Body of pancreas (tissue), 4 donors: Measurements from ENCODE around the gene RBMS3. TPM values are rescaled to one million over a fixed set of nuclear protein-coding genes. Genes with fewer than 3 reads are reported as not detected.
A peak's percentile ranks its signal among the peaks of the same experiment; 100 is the strongest.
"Not testable (repeated sequence)": the region's sequence is repeated elsewhere in the genome, so short reads cannot be mapped to it uniquely, and the experiment has no call there.

ENCODE experiments used
- ATAC-seq: fragments of 150-250 bp; one replicate; pipeline ENCODE4 v1.9.1; 2016
- DNase-seq, 4 donors: peaks; one replicate each; pipeline ENCODE4 v3.0.0-alpha.2; 2019
- H3K27ac ChIP-seq, 4 donors: fragments of 200-600 bp; sonication (generic); 1 replicate in 3 of 4; 2 replicates in 1 of 4; pipeline versions ENCODE4 v1.5.1 to v1.6.1; 2016 to 2019; ENCODE audit warnings: mild to moderate bottlenecking in 1 of 4, mixed read lengths in 1 of 4, moderate library complexity in 1 of 4
- H3K27me3 ChIP-seq, 2 donors: fragments of 200-600 bp; sonication (generic); one replicate each; pipeline ENCODE4 v1.6.0; 2016; ENCODE audit warnings: mild to moderate bottlenecking in 1 of 2
- H3K36me3 ChIP-seq, 2 donors: fragments of 200-600 bp; sonication (generic); replicated peaks in 1 of 2; 2 replicates each; pipeline ENCODE4 v1.5.1; 2016; ENCODE audit warnings: low read depth in 2 of 2; ENCODE audit not compliant: insufficient read depth in 1 of 2
- H3K4me1 ChIP-seq: fragments of 200-600 bp; sonication (generic); one replicate; pipeline ENCODE4 v1.6.0; 2016
- H3K4me3 ChIP-seq, 2 donors: fragments of 200-600 bp; sonication (generic); 1 replicate in 1 of 2; 2 replicates in 1 of 2; pipeline ENCODE4 v1.5.1; 2016 to 2019
- H3K9me3 ChIP-seq, 3 donors: fragments of 200-600 bp; sonication (generic); 1 replicate in 2 of 3; 2 replicates in 1 of 3; pipeline ENCODE4 v1.5.1; 2016
- CTCF ChIP-seq, 7 experiments: fragments of 450-650 bp in 4 of 7; fragments of 200-600 bp in 3 of 7; sonication (generic) in 3 of 7; IDR thresholded peaks; one replicate each; pipeline ENCODE4 v1.5.1; 2016 to 2019; ENCODE audit warnings: antibody characterized with exemption in 7 of 7
- POLR2A ChIP-seq, 3 donors: fragments of 450-650 bp; IDR thresholded peaks; one replicate each; pipeline ENCODE4 v1.6.1; 2016; ENCODE audit warnings: antibody characterized with exemption in 3 of 3, mild to moderate bottlenecking in 2 of 3
- WGBS, 2 donors: methylation state at CpG; one replicate each; pipeline ENCODE4 v1.1.5; 2017; 5-methylcytosine and 5-hydroxymethylcytosine counted together
- intact Hi-C: fragments of 100-400 bp; cut with DNase I; formaldehyde crosslinking; loops from one replicate; pipeline ENCODE4 v1.15.1; 2023
- total RNA-seq, 2 donors: library from RNA; depleted of rRNA; stranded (reverse); fragments of >200 nt; gene quantifications; one replicate each; pipeline ENCODE4 v1.1.0, GENCODE V29; 2016

RBMS3 gene
- total RNA-seq, 2 donors from 2014 or later = 17.4 to 29.7 TPM

DNA sequence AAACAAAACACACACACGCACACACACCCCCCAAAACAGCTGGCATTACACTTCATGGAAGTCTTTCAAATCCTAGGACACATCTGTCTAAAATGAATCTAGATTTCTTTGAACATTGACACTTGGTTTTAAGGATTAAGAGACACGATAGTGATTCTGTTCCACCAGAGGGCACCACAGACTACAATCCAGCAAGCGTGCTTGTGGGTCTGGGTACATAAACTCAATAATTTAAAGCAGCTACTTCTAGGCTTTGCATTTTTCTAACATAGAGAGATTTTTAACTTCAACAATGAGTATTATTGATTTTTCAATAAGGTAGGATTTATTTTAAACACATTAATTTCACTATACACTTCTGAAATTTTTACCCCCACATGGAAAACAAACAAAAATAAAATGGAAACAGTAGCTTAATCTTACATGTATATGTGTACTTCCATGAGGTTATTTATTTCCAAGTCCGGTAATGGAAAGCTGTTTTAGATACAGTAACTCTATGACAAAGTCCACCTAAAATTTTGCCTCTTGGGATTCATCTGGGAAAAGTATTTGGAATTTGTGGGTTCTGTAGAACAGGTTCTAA is 761.5 kb downstream of the RBMS3 start:
- Histone ChIP-seq H3K27me3 (no peaks in the 10 kb centered on the region), H3K4me3 (no peak overlapping the region), H3K4me1 (no peaks in the 10 kb centered on the region), H3K36me3 (no peaks in the 10 kb centered on the region), H3K27ac (no peak overlapping the region), H3K9me3 (no peaks in the 10 kb centered on the region)
- peak; percentile 51 to 65 (median 58) for DNase-seq
- no peak for TF ChIP-seq POLR2A (IDR thresholded peaks at IDR 0.05)
- TF ChIP-seq CTCF (IDR thresholded peaks at IDR 0.05) = peak; percentile 19 to 74 (median 65)
- WGBS, 2 donors = 5 to 8% methylated on average over 4 of the region's 4 CpGs
- ATAC-seq = no peak
- intact Hi-C loops = no loop called here

DNA sequence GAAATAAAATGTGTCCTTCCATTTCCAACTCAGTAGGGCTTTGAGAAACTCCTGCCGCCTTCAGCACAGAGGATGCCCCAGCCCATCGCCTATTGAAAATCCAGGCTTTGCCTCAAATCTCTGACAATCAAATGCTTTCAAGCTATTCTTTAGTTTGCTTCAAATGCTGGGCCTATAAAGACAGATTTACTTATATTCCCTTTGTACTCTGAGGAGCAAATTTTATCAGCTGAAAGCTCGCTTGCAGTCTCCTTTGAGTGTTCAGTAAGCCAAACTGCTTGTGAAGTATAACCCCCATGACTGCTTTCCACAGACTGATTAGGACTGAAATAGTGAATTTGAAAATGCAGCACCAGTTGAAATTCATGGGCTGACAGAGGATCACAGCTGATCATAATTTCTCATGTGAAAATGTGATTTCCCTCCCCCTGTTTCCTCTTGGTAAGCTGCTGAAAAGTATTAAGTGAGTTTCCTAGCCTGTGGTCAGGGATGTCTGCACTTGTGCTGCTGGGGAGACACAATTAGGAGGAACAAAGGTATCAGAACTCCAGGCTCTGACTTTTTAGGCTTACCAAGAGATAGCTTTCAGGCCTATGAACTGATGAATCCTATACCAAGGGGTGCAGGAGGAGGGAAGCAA is 762.2 kb downstream of the RBMS3 start:
- H3K4me1 ChIP-seq = no peaks in the 10 kb centered on the region
- DNase-seq = no peak
- H3K27ac ChIP-seq = no peak overlapping the region
- H3K4me3 ChIP-seq = no peak overlapping the region
- H3K9me3 ChIP-seq = no peaks in the 10 kb centered on the region
- TF ChIP-seq POLR2A (IDR thresholded peaks at IDR 0.05) (no peak), CTCF (IDR thresholded peaks at IDR 0.05) (no peak)
- WGBS, 2 donors = 73 to 90% methylated on average over 3 of the region's 3 CpGs
- no peaks in the 10 kb centered on the region for H3K27me3 ChIP-seq
- intact Hi-C loops = no loop called here
- H3K36me3 ChIP-seq = no peaks in the 10 kb centered on the region
- no peak for ATAC-seq

DNA sequence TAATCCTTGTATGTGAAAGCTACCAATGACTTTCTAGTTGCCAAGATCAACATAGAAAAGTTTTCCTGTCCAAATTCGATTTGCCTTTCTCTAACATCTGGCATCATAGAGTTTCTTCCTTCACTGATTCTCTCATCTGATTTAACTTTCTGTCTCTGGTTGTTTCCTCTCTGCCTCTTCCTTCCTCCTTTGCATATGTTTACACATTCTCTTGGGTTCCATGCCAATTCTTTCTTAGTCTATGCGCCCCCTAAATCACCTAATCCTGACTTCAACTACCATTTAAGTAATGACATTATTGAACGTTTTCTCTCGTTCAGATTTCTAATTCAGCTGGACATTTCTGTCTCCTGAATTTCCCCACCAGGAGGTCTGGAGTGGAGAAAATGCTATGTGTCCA is 763.6 kb downstream of the RBMS3 start:
- 32 to 34% methylated on average over 4 of the region's 4 CpGs for WGBS, 2 donors
- no peak overlapping the region for H3K4me3 ChIP-seq
- DNase-seq (no peak), ATAC-seq (no peak)
- no peaks in the 10 kb centered on the region for H3K9me3 ChIP-seq
- intact Hi-C loops = no loop called here
- no peaks in the 10 kb centered on the region for H3K36me3 ChIP-seq
- H3K4me1 ChIP-seq = no peaks in the 10 kb centered on the region
- no peak for TF ChIP-seq POLR2A (IDR thresholded peaks at IDR 0.05)
- TF ChIP-seq CTCF (IDR thresholded peaks at IDR 0.05) = no peak
- no peaks in the 10 kb centered on the region for H3K27me3 ChIP-seq
- no peak overlapping the region for H3K27ac ChIP-seq

GRCh38 chr3:30048431-30048830 is 767.6 kb downstream of the RBMS3 start:
- H3K9me3 ChIP-seq = no peaks in the 10 kb centered on the region
- no peak for DNase-seq
- no peaks in the 10 kb centered on the region for H3K27me3 ChIP-seq
- WGBS, 2 donors = 38 to 65% methylated on average over 3 of the region's 3 CpGs
- intact Hi-C loops = no loop called here
- TF ChIP-seq POLR2A (IDR thresholded peaks at IDR 0.05) (no peak), CTCF (IDR thresholded peaks at IDR 0.05) (no peak)
- H3K4me3 ChIP-seq = no peak overlapping the region
- ATAC-seq = no peak
- no peak overlapping the region for H3K27ac ChIP-seq
- no peaks in the 10 kb centered on the region for H3K36me3 ChIP-seq
- no peaks in the 10 kb centered on the region for H3K4me1 ChIP-seq

DNA sequence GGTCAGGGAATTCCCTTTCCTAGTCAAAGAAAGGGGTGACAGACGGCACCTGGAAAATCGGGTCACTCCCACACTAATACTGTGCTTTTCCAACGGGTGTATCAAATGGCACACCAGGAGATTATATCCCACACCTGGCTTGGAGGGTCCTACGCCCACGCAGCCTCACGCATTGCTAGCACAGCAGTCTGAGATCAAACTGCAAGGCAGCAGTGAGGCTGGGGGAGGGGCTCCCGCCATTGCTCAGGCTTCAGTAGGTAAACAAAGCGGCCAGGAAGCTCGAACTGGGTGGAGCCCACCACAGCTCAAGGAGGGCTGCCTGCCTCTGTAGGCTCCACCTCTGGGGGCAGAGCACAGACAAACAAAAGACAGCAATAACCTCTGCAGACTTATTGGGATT is 769.2 kb downstream of the RBMS3 start:
- ATAC-seq, DNase-seq, H3K36me3 ChIP-seq, H3K4me1 ChIP-seq, H3K27ac ChIP-seq, H3K4me3 ChIP-seq, intact Hi-C loops, H3K9me3 ChIP-seq, H3K27me3 ChIP-seq: not testable (repeated sequence)
- WGBS, 2 donors = 79 to 100% methylated on average over 2 to 9 of the region's 9 CpGs
